ENCODE data around the gene LYPD3.
"Not testable (repeated sequence)": the region's sequence is repeated elsewhere in the genome, so short reads cannot be mapped to it uniquely, and the experiment has no call there.

LYPD3 gene

GRCh38 chr19:43460362-43461016 is 4.9 kb downstream of the LYPD3 start:
- no peak for DNase-seq

DNA sequence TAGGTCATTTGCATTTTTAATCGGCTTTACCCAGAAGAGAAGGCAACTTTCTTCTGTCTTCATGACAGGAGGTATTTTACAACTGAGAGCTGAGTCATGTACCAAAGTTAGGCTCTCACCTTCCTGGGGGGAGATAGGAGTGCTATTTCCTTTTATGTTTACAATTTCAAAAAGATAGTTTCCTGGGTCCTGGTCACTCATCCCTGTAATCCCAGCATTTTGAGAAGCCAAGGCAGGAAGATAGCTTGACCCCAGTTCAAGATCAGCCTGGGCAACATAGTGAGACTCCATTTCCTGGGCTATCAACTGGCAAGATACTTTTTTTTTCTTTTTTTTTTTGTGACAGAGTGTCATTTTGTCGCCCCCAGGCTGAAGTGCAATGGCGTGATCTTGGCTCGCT is 7.6 kb downstream of the LYPD3 start:
- DNase-seq, result no peak

- no peak for DNase-seq
Measured at GRCh38 chr19:43455321-43456113, 9.9 kb downstream of the LYPD3 start.

DNA sequence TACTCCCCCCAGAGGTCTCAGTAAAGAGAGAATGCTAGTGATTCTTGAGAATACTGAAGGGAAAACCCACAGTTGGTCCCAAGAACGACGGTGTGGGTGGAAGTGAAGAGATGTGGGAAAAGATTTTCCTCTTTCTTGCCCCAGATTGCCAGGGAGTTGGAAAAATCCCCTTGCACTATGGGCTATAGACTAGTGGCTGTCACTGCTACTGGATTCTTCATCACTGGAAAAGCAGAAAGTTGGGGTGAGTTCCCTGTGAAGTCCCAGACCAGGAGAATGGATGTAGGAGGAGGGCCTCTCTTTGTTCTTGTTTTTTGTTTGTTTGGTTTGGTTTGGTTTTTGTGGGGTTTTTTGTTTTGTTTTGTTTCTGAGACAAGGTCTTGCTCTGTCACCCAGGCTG is 11.4 kb downstream of the LYPD3 start:
- no peak for DNase-seq

- DNase-seq, result no peak
Measured at GRCh38 chr19:43452582-43452981, 12.8 kb downstream of the LYPD3 start.

GRCh38 chr19:43450545-43450997 is 14.8 kb downstream of the LYPD3 start:
- DNase-seq, result no peak

DNA sequence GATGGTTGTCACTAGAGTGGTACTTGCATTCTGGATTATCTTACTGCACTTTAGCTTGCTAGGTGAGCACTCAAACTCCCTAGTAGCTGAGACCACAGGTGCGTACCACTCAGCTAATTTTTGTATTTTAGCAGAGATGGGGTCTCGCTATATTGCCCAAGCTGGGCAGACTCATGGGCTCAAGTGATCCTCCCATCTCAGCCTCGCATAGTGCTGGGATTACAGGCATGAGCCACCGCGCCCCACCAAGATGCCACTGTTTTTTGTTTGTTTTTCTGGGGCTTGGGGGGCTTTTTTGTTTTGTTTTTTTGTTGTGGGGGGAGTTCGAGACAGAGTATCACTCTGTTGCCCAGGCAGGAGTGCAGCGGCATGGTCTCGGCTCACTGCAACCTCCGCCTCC is 17.8 kb downstream of the LYPD3 start:
- no peak for DNase-seq

DNA sequence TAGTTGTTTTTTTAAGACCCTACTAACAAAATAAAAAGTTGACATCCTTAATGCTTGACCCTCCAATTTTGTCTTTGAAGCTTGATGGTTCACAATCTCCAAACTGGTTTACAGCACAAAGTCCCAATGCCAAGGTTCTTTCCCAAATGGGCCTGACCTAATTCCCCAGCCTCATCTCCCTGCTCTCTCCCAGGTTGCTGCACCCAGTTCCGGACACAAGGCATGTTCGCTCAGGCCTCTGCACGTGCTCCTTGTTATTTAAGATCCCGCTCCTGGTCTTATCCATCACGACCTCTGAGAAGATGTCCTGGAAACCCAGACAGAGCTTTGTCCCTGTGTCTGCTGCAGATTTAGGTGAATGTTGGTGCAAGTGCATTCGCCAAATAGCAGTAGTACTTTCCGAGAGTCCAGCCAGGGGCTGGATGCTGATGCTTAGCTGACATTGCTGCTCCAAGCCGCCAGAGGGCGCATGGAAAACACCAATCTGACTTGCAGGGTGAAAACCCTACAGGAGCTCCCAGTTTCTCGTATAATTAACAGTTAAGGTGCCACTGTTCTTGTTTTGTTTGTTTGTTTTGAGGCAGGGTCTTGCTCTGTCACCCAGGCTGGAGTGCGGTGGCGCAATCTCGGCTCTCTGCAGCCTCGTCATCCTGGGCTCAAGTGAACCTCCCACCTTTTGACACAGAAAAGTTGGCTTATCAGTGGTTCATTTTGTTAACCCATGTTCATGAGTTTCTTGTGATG is 18.5 kb downstream of the LYPD3 start:
- DNase-seq, result peak; percentile 90

DNA sequence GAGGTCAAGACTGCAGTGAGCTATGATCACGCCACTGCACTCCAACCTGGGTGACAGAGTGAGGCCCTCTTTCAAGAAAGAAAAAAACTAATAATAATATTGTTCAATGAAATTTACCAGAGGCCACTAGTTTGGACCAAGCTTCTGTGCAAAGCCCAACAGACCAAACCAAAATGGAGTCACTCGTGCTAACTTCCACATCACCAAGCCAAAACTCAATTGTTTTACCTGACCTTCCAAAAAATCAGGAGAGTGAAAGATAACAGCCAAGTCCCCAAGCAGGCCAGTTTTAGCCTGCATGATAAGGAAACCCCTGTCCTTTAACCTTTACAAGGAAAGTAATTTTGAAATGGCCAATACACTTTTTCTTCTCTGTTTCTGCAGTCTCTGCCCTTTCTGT is 20.0 kb downstream of the LYPD3 start:
- DNase-seq, result no peak

DNA sequence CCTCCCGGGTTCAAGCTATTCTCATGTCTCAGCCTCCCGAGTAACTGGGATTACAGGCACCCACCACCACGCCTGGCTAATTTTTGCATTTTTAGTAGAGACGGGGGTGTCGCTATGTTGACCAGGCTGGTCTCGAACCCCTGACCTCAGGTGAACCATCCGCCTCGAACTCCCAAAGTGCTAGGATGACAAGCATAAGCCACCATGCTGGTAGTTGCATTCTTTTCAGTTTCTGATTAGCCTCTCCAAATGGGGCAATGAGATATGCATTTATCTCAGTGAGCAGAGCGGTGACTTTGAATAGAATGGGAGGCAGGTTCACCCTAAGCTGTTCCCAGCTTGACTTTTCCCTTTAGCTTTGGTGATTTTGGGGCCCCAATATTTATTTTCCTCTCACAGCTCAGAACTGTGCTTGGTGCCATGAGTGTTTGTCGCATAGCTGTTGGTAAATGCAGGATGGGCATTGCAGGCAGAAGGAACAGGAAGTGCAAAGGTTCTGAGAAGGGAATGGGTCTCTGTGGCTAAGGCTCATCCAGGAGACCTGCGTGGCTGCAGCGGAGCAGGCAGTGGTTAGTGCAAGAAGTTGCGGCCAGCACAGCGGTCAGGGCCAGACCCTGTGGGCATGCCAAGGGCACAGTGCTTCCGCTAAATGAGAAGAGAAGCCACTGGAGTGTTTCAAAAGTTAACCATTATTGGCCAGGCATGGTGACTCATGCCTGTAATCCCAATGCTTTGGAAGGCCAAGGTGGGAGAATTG is 20.7 kb downstream of the LYPD3 start:
- DNase-seq, result no peak

DNA sequence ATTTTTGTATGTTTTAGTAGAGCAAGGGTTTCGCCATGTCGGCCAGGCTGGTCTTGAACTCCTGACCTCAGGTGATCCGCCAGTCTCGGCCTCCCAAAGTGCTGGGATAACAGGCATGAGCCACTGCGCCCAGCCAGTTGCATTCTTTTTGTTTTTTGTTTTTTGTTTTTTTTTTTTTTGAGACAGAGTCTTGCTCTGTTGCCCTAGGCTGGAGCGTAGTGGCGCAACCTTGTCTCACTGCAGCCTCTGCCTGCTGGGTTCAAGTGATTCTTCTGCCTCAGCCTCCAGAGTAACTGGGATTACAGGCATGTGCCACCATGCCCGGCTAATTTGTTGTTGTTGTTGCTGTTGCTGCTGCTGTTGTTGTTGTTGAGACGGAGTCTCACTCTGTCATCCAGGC is 21.3 kb downstream of the LYPD3 start:
- DNase-seq, result not testable (repeated sequence)

- DNase-seq, result no peak
Measured at GRCh38 chr19:43441716-43442115, 23.7 kb downstream of the LYPD3 start.

- DNase-seq, result no peak
Measured at GRCh38 chr19:43439709-43440063, 25.7 kb downstream of the LYPD3 start.

- DNase-seq, result no peak
Measured at GRCh38 chr19:43439032-43439708, 26.2 kb downstream of the LYPD3 start.

- peak; percentile 87 for DNase-seq
Measured at GRCh38 chr19:43438291-43439031, 26.9 kb downstream of the LYPD3 start.

DNA sequence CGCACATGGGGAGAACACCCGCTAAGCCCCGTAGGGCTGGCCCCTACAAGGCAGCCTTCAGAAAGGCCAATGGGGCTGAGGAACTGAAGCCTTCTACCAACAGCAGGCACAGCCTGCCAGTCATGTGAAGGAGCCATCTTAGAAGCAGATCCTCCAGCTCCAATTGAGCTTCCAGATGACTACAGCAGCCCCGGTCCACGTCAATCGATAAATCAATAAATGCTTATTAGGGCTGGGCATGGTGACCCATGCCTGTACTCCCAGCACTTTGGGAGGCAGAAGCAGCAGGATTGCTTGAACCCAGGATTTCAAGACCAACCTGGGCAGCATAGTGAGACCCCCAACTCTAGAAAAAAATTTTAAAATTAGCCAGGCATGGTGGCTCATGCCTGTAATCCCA is 27.7 kb downstream of the LYPD3 start:
- DNase-seq, result no peak

DNA sequence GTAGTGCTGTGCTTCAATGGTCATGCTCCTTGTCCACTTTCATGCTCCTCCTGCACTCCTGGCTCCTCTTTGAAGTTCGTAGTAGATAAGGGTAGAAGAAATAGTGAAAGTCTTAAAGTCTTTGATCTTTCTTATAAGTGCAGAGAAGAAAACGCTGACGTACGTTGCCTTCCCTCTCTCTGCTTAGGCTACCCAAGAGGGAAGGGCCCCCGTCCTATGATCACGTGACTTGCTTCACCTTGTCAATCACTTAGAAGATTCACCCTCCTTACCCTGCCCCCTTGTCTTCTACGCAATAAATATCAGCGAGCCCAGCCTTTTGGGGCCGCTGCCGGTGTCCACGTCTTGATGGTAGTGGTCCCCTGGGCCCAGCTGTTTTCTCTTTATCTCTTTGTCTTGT is 28.1 kb downstream of the LYPD3 start:
- DNase-seq, result not testable (repeated sequence)

DNA sequence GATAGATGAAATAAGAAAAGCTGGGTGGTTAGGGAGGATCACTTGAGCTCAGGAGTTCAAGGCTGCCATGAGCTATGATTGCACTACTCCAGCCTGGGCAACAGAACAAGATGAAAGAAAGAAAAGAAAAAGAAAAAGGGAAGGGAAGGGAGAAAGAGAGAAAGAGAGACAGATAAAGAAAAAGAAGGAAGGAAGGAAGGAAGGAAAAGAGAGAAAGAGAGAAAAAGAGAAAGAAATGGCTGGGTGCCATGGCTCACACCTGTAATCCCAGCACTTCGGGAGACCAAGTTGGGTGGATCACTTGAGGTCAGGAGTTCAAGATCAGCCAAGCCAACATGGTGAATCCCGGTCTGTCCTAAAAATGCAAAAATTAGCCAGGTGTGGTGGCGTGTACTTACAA is 29.6 kb downstream of the LYPD3 start:
- no peak for DNase-seq

DNA sequence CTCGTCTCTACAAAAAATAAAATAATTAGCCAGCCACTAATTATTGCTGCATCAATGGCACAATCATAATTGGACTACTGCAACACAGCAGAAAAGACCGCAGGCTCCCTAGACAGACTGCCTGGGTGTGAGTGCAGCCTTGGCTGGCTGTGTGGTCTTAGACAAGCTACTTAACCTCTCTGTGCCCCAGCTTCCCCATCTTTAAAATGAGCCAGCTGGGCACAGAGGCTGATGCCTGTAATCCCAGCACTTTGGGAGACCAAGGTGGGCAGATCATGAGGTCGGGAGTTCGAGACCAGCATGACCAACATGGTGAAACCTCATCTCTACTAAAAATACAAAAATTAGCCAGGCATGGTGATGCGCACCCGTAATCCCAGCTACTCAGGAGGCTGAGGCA is 31.7 kb downstream of the LYPD3 start:
- DNase-seq, result no peak

DNA sequence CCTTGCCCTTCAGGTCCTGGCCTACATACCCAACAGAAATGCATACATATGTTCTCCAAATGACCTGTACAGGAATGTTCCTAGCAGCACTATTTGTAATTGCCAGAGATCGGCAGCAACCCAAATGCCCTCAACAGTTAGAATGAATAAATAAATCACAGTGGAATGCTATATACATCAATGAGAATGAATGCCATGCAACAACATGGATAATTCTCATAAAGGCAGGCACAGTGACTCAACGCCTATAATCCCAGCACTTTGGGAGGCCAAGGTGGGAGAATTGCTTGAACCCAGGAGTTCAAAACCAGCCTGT is 32.1 kb downstream of the LYPD3 start:
- no peak for DNase-seq

GRCh38 chr19:43430976-43431375 is 34.4 kb downstream of the LYPD3 start:
- DNase-seq, result no peak

DNA sequence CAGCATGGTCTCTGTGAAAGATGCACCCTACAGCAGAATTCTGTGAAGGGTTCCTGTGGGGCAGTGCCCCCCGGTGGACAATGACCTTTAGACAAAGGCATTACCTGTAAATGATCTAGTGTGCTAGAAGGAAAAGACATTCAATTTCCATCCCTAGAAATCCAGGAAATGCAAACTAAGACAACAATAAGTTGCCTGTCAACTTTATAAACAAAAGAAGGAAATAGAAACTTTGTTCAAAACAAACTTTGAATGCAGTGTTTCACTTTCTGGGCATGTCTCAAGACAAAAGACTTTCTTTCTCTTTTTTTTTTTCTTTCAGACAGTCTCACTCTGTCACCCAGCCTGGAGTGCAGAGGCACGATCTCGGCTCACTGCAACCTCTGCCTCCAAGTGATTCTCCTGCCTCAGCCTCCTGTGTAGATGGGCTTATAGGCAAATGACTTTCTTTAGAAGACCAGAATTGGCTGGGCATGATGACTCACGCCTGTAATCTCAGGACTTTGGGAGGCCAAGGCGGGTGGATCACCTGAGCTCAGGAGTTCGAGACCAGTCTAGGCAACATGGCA is 35.2 kb downstream of the LYPD3 start:
- no peak for DNase-seq
